NK-92 (cell line): ENCODE data around the gene ADCY1.
A peak's percentile ranks its signal among the peaks of the same experiment; 100 is the strongest.

ENCODE experiments used
- DNase-seq: peaks from one replicate; lab custom pipeline; 2025; ENCODE audit not compliant: unreplicated experiment; lab: John Stamatoyannopoulos, UW

The ADCY1 gene

GRCh38 chr7:45576249-45576929 lies 2.2 kb downstream of the ADCY1 start:
- no peak for DNase-seq

- DNase-seq: peak; percentile 3
Measured at GRCh38 chr7:45578022-45578421, 3.9 kb downstream of the ADCY1 start.

- no peak for DNase-seq
Measured at GRCh38 chr7:45578467-45578866, 4.3 kb downstream of the ADCY1 start.

- no peak for DNase-seq
Measured at GRCh38 chr7:45579391-45579801, 5.2 kb downstream of the ADCY1 start.

- no peak for DNase-seq
Measured at GRCh38 chr7:45580053-45580872, 6.1 kb downstream of the ADCY1 start.

GRCh38 chr7:45581271-45581780 lies 7.2 kb downstream of the ADCY1 start:
- no peak for DNase-seq

GRCh38 chr7:45582136-45582749 lies 8.1 kb downstream of the ADCY1 start:
- DNase-seq: no peak

- DNase-seq: no peak
Measured at GRCh38 chr7:45582868-45583277, 8.7 kb downstream of the ADCY1 start.

GRCh38 chr7:45583296-45583695 lies 9.1 kb downstream of the ADCY1 start:
- DNase-seq: no peak

- DNase-seq: no peak
Measured at GRCh38 chr7:45584261-45585210, 10.4 kb downstream of the ADCY1 start.

GRCh38 chr7:45585628-45586027 lies 11.5 kb downstream of the ADCY1 start:
- no peak for DNase-seq

- no peak for DNase-seq
Measured at GRCh38 chr7:45586542-45587520, 12.7 kb downstream of the ADCY1 start.

GRCh38 chr7:45588466-45588865 lies 14.3 kb downstream of the ADCY1 start:
- DNase-seq: no peak

- DNase-seq: no peak
Measured at GRCh38 chr7:45589061-45589460, 14.9 kb downstream of the ADCY1 start.

- no peak for DNase-seq
Measured at GRCh38 chr7:45589915-45590678, 15.9 kb downstream of the ADCY1 start.

- no peak for DNase-seq
Measured at GRCh38 chr7:45590679-45591057, 16.5 kb downstream of the ADCY1 start.

- DNase-seq: no peak
Measured at GRCh38 chr7:45591101-45591906, 17.1 kb downstream of the ADCY1 start.
